ENCODE results near the gene GPC2.

GPC2 gene

GRCh38 chr7:100210805-100211204, 33.6 kb upstream of the GPC2 start:
- H3K9ac ChIP-seq (ENCODE audit: low read depth, low read length), result no peak overlapping the region
- H3K4me3 ChIP-seq (ENCODE audit: low read depth in 1 of 2, low read length in 2 of 2), result no peak overlapping the region
- no peaks in the 10 kb centered on the region for H3K36me3 ChIP-seq (ENCODE audit: insufficient read depth, low read length)
- H3K79me2 ChIP-seq (ENCODE audit: insufficient read depth, low read length), result no peaks in the 10 kb centered on the region
- H4K20me1 ChIP-seq (ENCODE audit: insufficient read depth, low read length), result no peaks in the 10 kb centered on the region
- no peak overlapping the region for H3K4me2 ChIP-seq (ENCODE audit: insufficient read depth, low read length)
- no peak overlapping the region for H3K27ac ChIP-seq (ENCODE audit: low read length)
- TF ChIP-seq EZH2 (IDR thresholded peaks at IDR 0.05; ENCODE audit: borderline replicate concordance, low read depth, low read length, severe bottlenecking) (no peak), CTCF (IDR thresholded peaks at IDR 0.05; ENCODE audit: borderline replicate concordance, extremely low read depth, low read length, poor library complexity, severe bottlenecking) (no peak)
- ATAC-seq (ENCODE audit: insufficient read depth, low read depth) (peak; percentile 41), DNase-seq (peak; percentile 27)
- H3K27me3 ChIP-seq (ENCODE audit: insufficient read depth, low read length, poor library complexity), result no peaks in the 10 kb centered on the region
- no peak overlapping the region for H2AFZ ChIP-seq (ENCODE audit: low read depth, low read length)
- peaks cover 5% of the 10 kb centered on the region for H3K4me1 ChIP-seq (ENCODE audit: insufficient read depth, low read length)
- H3K9me3 ChIP-seq (ENCODE audit: insufficient read depth, low read length, severe bottlenecking), result no peaks in the 10 kb centered on the region

GRCh38 chr7:100209493-100209892, 32.3 kb upstream of the GPC2 start:
- Histone ChIP-seq H3K4me1 (ENCODE audit: insufficient read depth, low read length) (peaks cover 5% of the 10 kb centered on the region), H3K79me2 (ENCODE audit: insufficient read depth, low read length) (no peaks in the 10 kb centered on the region), H3K9ac (ENCODE audit: low read depth, low read length) (no peak overlapping the region), H3K27me3 (ENCODE audit: insufficient read depth, low read length, poor library complexity) (no peaks in the 10 kb centered on the region), H3K36me3 (ENCODE audit: insufficient read depth, low read length) (no peaks in the 10 kb centered on the region), H3K9me3 (ENCODE audit: insufficient read depth, low read length, severe bottlenecking) (no peaks in the 10 kb centered on the region), H4K20me1 (ENCODE audit: insufficient read depth, low read length) (no peaks in the 10 kb centered on the region), H2AFZ (ENCODE audit: low read depth, low read length) (no peak overlapping the region), H3K27ac (ENCODE audit: low read length) (no peak overlapping the region), H3K4me2 (ENCODE audit: insufficient read depth, low read length) (no peak overlapping the region), H3K4me3 (ENCODE audit: low read depth in 1 of 2, low read length in 2 of 2) (no peak overlapping the region)
- ATAC-seq (ENCODE audit: insufficient read depth, low read depth) (no peak), DNase-seq (no peak)
- TF ChIP-seq CTCF (IDR thresholded peaks at IDR 0.05; ENCODE audit: borderline replicate concordance, extremely low read depth, low read length, poor library complexity, severe bottlenecking) (no peak), EZH2 (IDR thresholded peaks at IDR 0.05; ENCODE audit: borderline replicate concordance, low read depth, low read length, severe bottlenecking) (no peak)

GRCh38 chr7:100208911-100209408, 31.8 kb upstream of the GPC2 start:
- no peak for DNase-seq
- Histone ChIP-seq H3K36me3 (ENCODE audit: insufficient read depth, low read length) (no peaks in the 10 kb centered on the region), H3K27ac (ENCODE audit: low read length) (no peak overlapping the region), H3K79me2 (ENCODE audit: insufficient read depth, low read length) (no peaks in the 10 kb centered on the region), H3K4me2 (ENCODE audit: insufficient read depth, low read length) (no peak overlapping the region), H3K9me3 (ENCODE audit: insufficient read depth, low read length, severe bottlenecking) (no peaks in the 10 kb centered on the region), H2AFZ (ENCODE audit: low read depth, low read length) (no peak overlapping the region), H4K20me1 (ENCODE audit: insufficient read depth, low read length) (no peaks in the 10 kb centered on the region), H3K4me1 (ENCODE audit: insufficient read depth, low read length) (peaks cover 5% of the 10 kb centered on the region), H3K27me3 (ENCODE audit: insufficient read depth, low read length, poor library complexity) (no peaks in the 10 kb centered on the region), H3K4me3 (ENCODE audit: low read depth in 1 of 2, low read length in 2 of 2) (no peak overlapping the region), H3K9ac (ENCODE audit: low read depth, low read length) (no peak overlapping the region)
- ATAC-seq (ENCODE audit: insufficient read depth, low read depth), result no peak
- TF ChIP-seq CTCF (IDR thresholded peaks at IDR 0.05; ENCODE audit: borderline replicate concordance, extremely low read depth, low read length, poor library complexity, severe bottlenecking) (no peak), EZH2 (IDR thresholded peaks at IDR 0.05; ENCODE audit: borderline replicate concordance, low read depth, low read length, severe bottlenecking) (no peak)

GRCh38 chr7:100204454-100204853, 27.3 kb upstream of the GPC2 start:
- no peak overlapping the region for H3K27ac ChIP-seq (ENCODE audit: low read length)
- no peaks in the 10 kb centered on the region for H3K27me3 ChIP-seq (ENCODE audit: insufficient read depth, low read length, poor library complexity)
- DNase-seq, result no peak
- no peak for ATAC-seq (ENCODE audit: insufficient read depth, low read depth)
- H3K4me3 ChIP-seq (ENCODE audit: low read depth in 1 of 2, low read length in 2 of 2), result no peak overlapping the region
- H3K79me2 ChIP-seq (ENCODE audit: insufficient read depth, low read length), result no peaks in the 10 kb centered on the region
- H4K20me1 ChIP-seq (ENCODE audit: insufficient read depth, low read length), result no peaks in the 10 kb centered on the region
- H3K9me3 ChIP-seq (ENCODE audit: insufficient read depth, low read length, severe bottlenecking), result no peaks in the 10 kb centered on the region
- no peak overlapping the region for H3K4me2 ChIP-seq (ENCODE audit: insufficient read depth, low read length)
- TF ChIP-seq EZH2 (IDR thresholded peaks at IDR 0.05; ENCODE audit: borderline replicate concordance, low read depth, low read length, severe bottlenecking), result no peak
- no peak overlapping the region for H2AFZ ChIP-seq (ENCODE audit: low read depth, low read length)
- H3K9ac ChIP-seq (ENCODE audit: low read depth, low read length), result no peak overlapping the region
- H3K4me1 ChIP-seq (ENCODE audit: insufficient read depth, low read length), result no peaks in the 10 kb centered on the region
- H3K36me3 ChIP-seq (ENCODE audit: insufficient read depth, low read length), result no peaks in the 10 kb centered on the region

All from DND-41 (cell line).